ENCODE measurements around the gene ADISSP. TPM values are rescaled to one million over a fixed set of nuclear protein-coding genes. Genes with fewer than 3 reads are reported as not detected.
"Not testable (repeated sequence)": the region's sequence is repeated elsewhere in the genome, so short reads cannot be mapped to it uniquely, and the experiment has no call there.

Gene ADISSP
- total and polyA plus RNA-seq, 7 experiments from 2014 or later, result 14.0 to 27.4 (median 20.7) TPM

DNA sequence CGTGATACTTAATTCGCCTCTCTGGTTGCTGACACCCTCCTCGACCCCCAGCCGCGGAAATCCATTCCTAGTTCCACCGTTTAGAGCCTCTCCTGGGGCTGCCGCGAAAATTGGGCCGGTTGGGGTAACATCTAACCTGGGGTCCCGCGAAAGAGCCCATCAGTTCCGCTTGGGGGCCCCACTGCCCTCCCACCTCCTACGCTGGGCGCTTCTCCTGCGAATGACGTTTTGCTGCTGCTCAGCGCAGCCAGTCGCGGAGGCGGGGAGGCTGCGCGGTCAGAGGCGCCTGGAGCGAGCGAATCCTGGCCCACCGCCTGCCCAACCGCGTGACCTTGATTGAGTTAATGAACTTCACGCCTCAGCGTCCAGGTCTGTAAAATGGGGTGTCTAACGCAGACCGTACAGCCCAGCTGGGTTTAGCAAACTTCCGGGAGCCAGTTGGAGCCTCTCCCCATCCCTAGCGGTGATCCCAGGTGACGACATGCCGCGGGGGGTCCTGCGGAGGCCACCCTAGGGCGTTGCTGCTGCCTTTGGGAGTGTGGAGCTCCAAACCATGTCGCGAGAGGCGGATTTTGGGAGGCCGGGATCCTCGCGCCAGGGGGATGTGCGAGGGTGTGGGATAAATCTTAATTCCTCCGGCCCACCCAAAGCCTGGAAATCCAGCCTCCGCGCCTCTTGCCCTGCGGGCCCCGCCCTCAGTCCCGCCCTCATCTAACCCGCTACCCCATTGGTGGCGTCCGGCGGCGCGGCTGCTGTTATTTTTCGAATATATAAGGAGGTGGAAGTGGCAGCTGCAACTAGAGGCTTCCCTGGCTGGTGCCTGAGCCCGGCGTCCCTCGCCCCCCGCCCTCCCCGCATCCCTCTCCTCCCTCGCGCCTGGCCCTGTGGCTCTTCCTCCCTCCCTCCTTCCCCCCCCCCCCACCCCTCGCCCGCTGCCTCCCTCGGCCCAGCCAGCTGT lies 28.2 kb upstream of the ADISSP start, which contains the start of gene CDC25B:
TSS of gene CDC25B (plus strand) at position 800 of the 958 bp plus-strand sequence. CDS start 222 bp downstream, outside the sequence.
- H3K9me3 ChIP-seq (ENCODE audit: control insufficient read depth in 2 of 3, low read length in 3 of 3), result no peaks in the 10 kb centered on the region
- H3K36me3 Mint-ChIP-seq, result peaks cover 5 to 38% (median 22%) of the 10 kb centered on the region in 5 donors
- peaks cover 0 to 7% (median 0%) of the 10 kb centered on the region in 5 donors for H3K27me3 Mint-ChIP-seq
- no peaks in the 10 kb centered on the region for H3K27me3 ChIP-seq (ENCODE audit: control insufficient read depth in 2 of 2, insufficient read depth in 2 of 2, low read length in 2 of 2)
- peak within 1 kb of the TSS; percentile 90 for H3K4me3 ChIP-seq (ENCODE audit: low read length)
- ChIA-PET POLR2A (interaction anchor here (0.5 to 3.5 kb wide), 9 partner anchors 9 to 186 kb away, joined by 3 to 134 read pairs (median 4); partner anchors contain the start of genes ADISSP, AP5S1 and CENPB), CTCF (interaction anchor here (0.8 to 3.5 kb wide), 7 partner anchors 9 to 26 kb away, joined by 3 to 17 read pairs (median 4); partner anchors contain the start of genes AP5S1 and CENPB)
- H3K27ac Mint-ChIP-seq, result peak within 1 kb of the TSS; percentile 81 to 99 (median 97)
- H3K4me1 Mint-ChIP-seq, result peaks cover 24 to 43% (median 39%) of the 10 kb centered on the region in 7 donors
- H3K4me1 ChIP-seq (ENCODE audit: control insufficient read depth in 2 of 2, insufficient read depth in 2 of 2, low read length in 2 of 2), result peaks cover 27 to 39% of the 10 kb centered on the region in 2 donors
- ATAC-seq (peak; percentile 90), DNase-seq (peak; percentile 64 to 89 (median 84))
- peaks cover under 1 to 27% (median 7%) of the 10 kb centered on the region in 3 experiments for H3K36me3 ChIP-seq (ENCODE audit: control insufficient read depth in 2 of 3, insufficient read depth in 3 of 3, low read length in 3 of 3)
- H3K9me3 Mint-ChIP-seq, result no peaks in the 10 kb centered on the region
- peak within 1 kb of the TSS; percentile 90 to 99 (median 98) for H3K4me3 Mint-ChIP-seq
- intact Hi-C loops (cut with micrococcal nuclease), result loop anchor here (1.0 to 5.0 kb wide), 12 partner anchors 8 to 1332 kb away; partner anchors contain the start of genes AP5S1 (in 2 of the 2), PANK2 (in 2 of the 2), ADISSP (in 1 of the 2) and CDS2 (in 1 of the 2)
- H3K27ac ChIP-seq (ENCODE audit: low read depth, low read length), result peak within 1 kb of the TSS; percentile 95

DNA sequence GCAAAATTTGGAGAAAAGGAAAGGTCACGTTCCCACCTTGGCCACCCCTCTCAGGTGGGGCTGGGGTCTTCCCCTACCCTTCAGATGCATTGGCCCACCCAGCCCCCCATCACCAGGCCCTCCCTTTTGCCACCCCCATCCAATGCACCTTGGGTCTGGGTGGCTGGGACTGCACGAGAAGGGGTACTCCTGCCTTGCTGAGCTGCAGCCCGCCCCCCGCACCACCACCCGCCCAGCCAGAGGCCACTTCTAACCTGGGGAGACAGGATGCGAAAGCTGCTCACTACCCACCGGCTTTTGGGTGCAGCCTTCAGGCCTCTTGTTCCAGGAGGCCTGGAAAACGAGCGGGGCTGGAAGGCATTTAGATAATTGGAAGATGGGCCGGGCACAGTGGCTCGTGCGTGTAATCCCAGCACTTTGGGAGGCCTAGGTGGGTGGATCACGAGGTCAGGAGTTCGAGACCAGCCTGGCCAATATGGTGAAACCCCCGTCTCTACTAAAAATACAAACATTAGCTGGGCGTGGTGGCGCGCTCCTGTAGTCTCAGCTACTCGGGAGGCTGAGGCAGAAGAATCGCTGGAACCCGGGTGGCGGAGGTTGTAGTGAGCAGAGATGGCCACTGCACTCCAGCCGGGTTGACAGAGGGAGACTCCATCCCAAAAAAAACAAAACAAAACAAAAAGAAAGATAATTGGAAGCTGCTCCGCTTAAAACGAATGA lies 27.3 kb upstream of the ADISSP start:
- Mint-ChIP-seq H3K9me3 (no peaks in the 10 kb centered on the region), H3K4me3 (peak overlapping the region; percentile 90 to 99 (median 94)), H3K4me1 (peaks cover 24 to 35% (median 31%) of the 10 kb centered on the region in 7 donors), H3K27ac (peak overlapping the region in 7 of 9 donors; percentile 81 to 95 (median 95)), H3K27me3 (peaks cover 0 to 7% (median 0%) of the 10 kb centered on the region in 5 donors), H3K36me3 (peaks cover 5 to 32% (median 17%) of the 10 kb centered on the region in 5 donors)
- intact Hi-C loops (cut with micrococcal nuclease), result loop anchor here (1.0 to 5.0 kb wide), 4 partner anchors 25 to 1332 kb away; partner anchors contain the start of genes AP5S1 (in 1 of the 2), CDS2 (in 1 of the 2) and MAVS (in 1 of the 2)
- peak overlapping the region; percentile 95 for H3K27ac ChIP-seq (ENCODE audit: low read depth, low read length)
- H3K4me3 ChIP-seq (ENCODE audit: low read length), result peak overlapping the region; percentile 88
- POLR2A ChIA-PET, result interaction anchor here (1.7 to 3.5 kb wide), 3 partner anchors 8 to 21 kb away, joined by 7 to 134 read pairs (median 7); partner anchors contain the start of genes AP5S1 and CENPB
- H3K27me3 ChIP-seq (ENCODE audit: control insufficient read depth in 2 of 2, insufficient read depth in 2 of 2, low read length in 2 of 2), result no peaks in the 10 kb centered on the region
- DNase-seq, result no peak
- peaks cover 0 to 19% (median 0%) of the 10 kb centered on the region in 3 experiments for H3K36me3 ChIP-seq (ENCODE audit: control insufficient read depth in 2 of 3, insufficient read depth in 3 of 3, low read length in 3 of 3)
- peaks cover 18 to 30% of the 10 kb centered on the region in 2 donors for H3K4me1 ChIP-seq (ENCODE audit: control insufficient read depth in 2 of 2, insufficient read depth in 2 of 2, low read length in 2 of 2)
- CTCF ChIA-PET, result interaction anchor here (0.7 to 3.5 kb wide), 3 partner anchors 21 to 41 kb away, joined by 3 to 17 read pairs (median 4); partner anchors contain the start of gene AP5S1
- no peak for ATAC-seq
- no peaks in the 10 kb centered on the region for H3K9me3 ChIP-seq (ENCODE audit: control insufficient read depth in 2 of 3, low read length in 3 of 3)

DNA sequence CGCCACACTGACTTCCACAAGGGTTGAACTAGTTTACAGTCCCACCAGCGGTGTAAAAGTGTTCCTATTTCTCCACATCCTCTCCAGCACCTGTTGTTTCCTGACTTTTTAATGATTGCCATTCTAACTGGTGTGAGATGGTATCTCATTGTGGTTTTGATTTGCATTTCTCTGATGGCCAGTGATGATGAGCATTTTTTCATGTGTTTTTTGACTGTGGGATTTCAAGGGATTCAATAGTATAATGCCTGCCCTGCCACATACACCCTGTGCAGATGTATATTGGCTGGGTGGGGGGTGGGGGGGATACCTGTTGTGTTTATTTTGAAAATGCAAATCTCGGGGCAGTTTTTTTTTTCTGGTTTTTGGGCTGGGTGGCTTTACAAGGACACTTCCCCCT lies 26.6 kb upstream of the ADISSP start:
- peaks cover 11 to 23% of the 10 kb centered on the region in 2 donors for H3K4me1 ChIP-seq (ENCODE audit: control insufficient read depth in 2 of 2, insufficient read depth in 2 of 2, low read length in 2 of 2)
- intact Hi-C loops (cut with micrococcal nuclease); DNase-seq; H3K4me3 ChIP-seq (ENCODE audit: low read length); H3K27me3 Mint-ChIP-seq; H3K9me3 ChIP-seq (ENCODE audit: control insufficient read depth in 2 of 3, low read length in 3 of 3); H3K27me3 ChIP-seq (ENCODE audit: control insufficient read depth in 2 of 2, insufficient read depth in 2 of 2, low read length in 2 of 2); H3K9me3 Mint-ChIP-seq; H3K27ac ChIP-seq (ENCODE audit: low read depth, low read length); ATAC-seq: not testable (repeated sequence)
- Mint-ChIP-seq H3K27ac (peak overlapping the region in 2 of 9 donors; percentile 17 to 38), H3K36me3 (peaks cover 4 to 28% (median 12%) of the 10 kb centered on the region in 5 donors), H3K4me3 (peak overlapping the region in 4 of 10 donors; percentile 8 to 59 (median 20)), H3K4me1 (peaks cover 21 to 28% (median 25%) of the 10 kb centered on the region in 7 donors)
- peaks cover 0 to 19% (median 0%) of the 10 kb centered on the region in 3 experiments for H3K36me3 ChIP-seq (ENCODE audit: control insufficient read depth in 2 of 3, insufficient read depth in 3 of 3, low read length in 3 of 3)
- ChIA-PET POLR2A (interaction anchor here (3.5 kb wide), 1 partner anchor 21 kb away, joined by 134 read pairs; the partner anchor contains the start of gene AP5S1), CTCF (interaction anchor here (3.5 kb wide), 1 partner anchor 25 kb away, joined by 17 read pairs; the partner anchor contains the start of gene AP5S1)

DNA sequence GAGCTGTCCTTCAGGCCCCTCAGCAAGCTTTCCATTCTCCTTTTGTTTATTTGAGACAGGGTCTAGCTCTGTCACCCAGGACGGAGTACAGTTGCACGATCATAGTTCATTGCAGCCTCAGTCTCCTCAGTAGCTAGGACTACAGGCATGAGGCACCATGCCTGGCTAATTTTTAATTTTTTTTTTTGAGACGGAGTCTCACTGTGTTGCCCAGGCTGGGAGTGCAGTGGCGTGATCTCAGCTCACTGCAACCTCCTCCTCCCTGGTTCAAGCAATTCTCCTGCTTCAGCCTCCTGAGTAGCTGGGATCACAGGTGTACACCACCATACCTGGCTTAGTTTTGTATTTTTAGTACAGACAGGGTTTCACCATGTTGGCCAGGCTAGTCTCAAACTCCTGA lies 21.6 kb upstream of the ADISSP start:
- H3K36me3 ChIP-seq (ENCODE audit: control insufficient read depth in 2 of 3, insufficient read depth in 3 of 3, low read length in 3 of 3); ATAC-seq; H3K27me3 ChIP-seq (ENCODE audit: control insufficient read depth in 2 of 2, insufficient read depth in 2 of 2, low read length in 2 of 2); H3K9me3 Mint-ChIP-seq; DNase-seq; H3K27ac ChIP-seq (ENCODE audit: low read depth, low read length); H3K4me3 ChIP-seq (ENCODE audit: low read length); intact Hi-C loops (cut with micrococcal nuclease); H3K9me3 ChIP-seq (ENCODE audit: control insufficient read depth in 2 of 3, low read length in 3 of 3); H3K4me1 ChIP-seq (ENCODE audit: control insufficient read depth in 2 of 2, insufficient read depth in 2 of 2, low read length in 2 of 2); H3K36me3 Mint-ChIP-seq: not testable (repeated sequence)
- CTCF ChIA-PET, result interaction anchor here (0.7 to 8.4 kb wide), 3 partner anchors 10 to 30 kb away, joined by 3 to 82 read pairs (median 6); partner anchors contain the start of gene AP5S1
- POLR2A ChIA-PET, result interaction anchor here (0.6 to 6.0 kb wide), 5 partner anchors 11 to 66 kb away, joined by 3 to 85 read pairs (median 3); partner anchors contain the start of genes AP5S1 and MAVS
- Mint-ChIP-seq H3K4me1 (peaks cover 25 to 37% (median 30%) of the 10 kb centered on the region in 7 donors), H3K27me3 (peaks cover 0 to 12% (median 0%) of the 10 kb centered on the region in 5 donors), H3K27ac (peak overlapping the region in 6 of 9 donors; percentile 38 to 93 (median 73)), H3K4me3 (peak overlapping the region in 5 of 10 donors; percentile 2 to 49 (median 35))

DNA sequence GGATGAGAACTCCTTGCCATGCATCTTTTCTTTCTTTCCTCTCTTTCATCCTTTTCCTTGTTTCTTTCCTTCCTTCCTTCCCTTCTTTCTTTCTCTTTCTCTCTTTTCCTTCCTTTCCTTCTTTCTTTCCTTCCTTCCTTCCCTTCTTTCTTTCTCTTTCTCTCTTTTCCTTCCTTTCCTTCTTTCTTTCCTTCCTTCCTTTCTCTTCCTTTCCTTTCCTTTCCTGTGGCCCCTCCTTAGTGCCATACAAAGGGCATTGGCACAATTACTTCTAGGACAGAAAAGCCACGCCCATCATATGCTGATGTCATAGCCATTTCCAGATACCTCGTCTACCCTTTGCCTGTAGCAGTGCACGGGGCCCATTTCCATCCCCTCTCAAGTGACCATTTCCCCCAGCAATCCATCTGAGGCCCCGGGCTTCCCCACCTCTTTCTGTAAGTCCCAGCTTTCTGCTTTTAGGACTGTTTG lies 21.2 kb upstream of the ADISSP start:
- Mint-ChIP-seq H3K4me3 (peak overlapping the region in 9 of 10 donors; percentile 23 to 79 (median 49)), H3K27me3 (peaks cover 0 to 12% (median 0%) of the 10 kb centered on the region in 5 donors), H3K27ac (peak overlapping the region; percentile 4 to 93 (median 72)), H3K4me1 (peaks cover 25 to 37% (median 30%) of the 10 kb centered on the region in 7 donors), H3K36me3 (peaks cover 0 to 5% (median 0%) of the 10 kb centered on the region in 5 donors), H3K9me3 (peaks cover 0 to 1% (median 0%) of the 10 kb centered on the region in 11 donors)
- ATAC-seq (no peak), DNase-seq (no peak)
- ChIA-PET CTCF (interaction anchor here (1.8 to 8.4 kb wide), 3 partner anchors 11 to 31 kb away, joined by 6 to 82 read pairs (median 6); partner anchors contain the start of gene AP5S1), POLR2A (interaction anchor here (1.1 to 6.0 kb wide), 4 partner anchors 12 to 58 kb away, joined by 3 to 85 read pairs (median 14); partner anchors contain the start of genes AP5S1 and MAVS)
- H3K27ac ChIP-seq (ENCODE audit: low read depth, low read length), result no peak overlapping the region
- H3K27me3 ChIP-seq (ENCODE audit: control insufficient read depth in 2 of 2, insufficient read depth in 2 of 2, low read length in 2 of 2), result no peaks in the 10 kb centered on the region
- no peaks in the 10 kb centered on the region for H3K9me3 ChIP-seq (ENCODE audit: control insufficient read depth in 2 of 3, low read length in 3 of 3)
- peaks cover 0 to 7% (median 0%) of the 10 kb centered on the region in 3 experiments for H3K36me3 ChIP-seq (ENCODE audit: control insufficient read depth in 2 of 3, insufficient read depth in 3 of 3, low read length in 3 of 3)
- H3K4me1 ChIP-seq (ENCODE audit: control insufficient read depth in 2 of 2, insufficient read depth in 2 of 2, low read length in 2 of 2), result peaks cover 7 to 9% of the 10 kb centered on the region in 2 donors
- H3K4me3 ChIP-seq (ENCODE audit: low read length), result no peak overlapping the region
- intact Hi-C loops (cut with micrococcal nuclease), result no loop called here
